Activated naive CD4-positive, alpha-beta T cell treated with anti-CD3 and anti-CD28 coated beads, Interleukin-2, amount 10 ng/mL, durations not matched to agents 7 days and 5 days (primary cell): ENCODE results near the gene SDF4.

ENCODE experiments used
- CTCF ChIA-PET: fragments of 350-600 bp; sonication (Branson Sonifier 250); formaldehyde crosslinking; loops from one replicate; lab custom pipeline; 2021; ENCODE audit warnings: antibody characterized with exemption; lab: Charles Lee
- DNase-seq: peaks from one replicate; pipeline ENCODE4 v3.0.0-alpha.2; 2020
- H3K27ac Mint-ChIP-seq: one replicate; pipeline ENCODE4 v1.8.0; 2021; ENCODE audit warnings: mild to moderate bottlenecking, moderate library complexity, mixed read lengths
- H3K27me3 Mint-ChIP-seq: one replicate; pipeline ENCODE4 v1.8.0; 2021; ENCODE audit warnings: mild to moderate bottlenecking, mixed read lengths
- H3K36me3 Mint-ChIP-seq: one replicate; pipeline ENCODE4 v1.8.0; 2021; ENCODE audit warnings: mixed read lengths
- H3K4me1 Mint-ChIP-seq: one replicate; pipeline ENCODE4 v1.8.0; 2021; ENCODE audit warnings: mixed read lengths
- H3K4me3 Mint-ChIP-seq: one replicate; pipeline ENCODE4 v1.8.0; 2021; ENCODE audit warnings: mild to moderate bottlenecking, moderate library complexity, mixed read lengths
- H3K9me3 Mint-ChIP-seq: one replicate; pipeline ENCODE4 v1.8.0; 2021; ENCODE audit warnings: mixed read lengths

SDF4 gene

DNA sequence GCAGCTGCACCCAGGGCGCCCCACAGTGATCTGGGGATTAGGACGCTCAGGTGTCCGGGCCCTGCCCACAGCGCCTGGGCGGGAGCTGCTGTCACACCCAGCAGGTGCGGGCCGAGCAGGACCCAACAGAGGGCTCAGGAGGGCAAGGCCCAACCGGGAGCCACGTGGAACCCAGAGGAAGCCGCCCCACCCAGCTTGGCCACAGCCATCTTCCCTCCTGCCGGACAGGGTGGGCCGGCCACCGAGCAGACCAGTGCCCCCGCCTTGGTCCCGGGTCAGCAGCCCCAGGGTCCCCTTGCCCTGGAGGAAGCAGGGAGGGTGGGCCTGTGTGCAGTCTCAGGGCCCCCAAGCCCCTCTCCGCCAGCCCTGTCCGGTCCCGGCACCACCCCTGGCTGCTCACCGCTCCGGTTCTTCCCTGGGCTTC, 64.4 kb downstream of the SDF4 start:
- CTCF ChIA-PET, result interaction anchor here (1.8 kb wide), 1 partner anchor 45 kb away, joined by 4 read pairs; no protein-coding TSS in a partner anchor
- peaks cover 12% of the 10 kb centered on the region for H3K4me1 Mint-ChIP-seq

More for the DNA sequence above, 64.4 kb downstream of the SDF4 start:
- DNase-seq, result no peak
- H3K9me3 Mint-ChIP-seq, result no peaks in the 10 kb centered on the region
- H3K36me3 Mint-ChIP-seq, result no peaks in the 10 kb centered on the region
- peaks cover 44% of the 10 kb centered on the region for H3K27me3 Mint-ChIP-seq
- no peak overlapping the region for H3K27ac Mint-ChIP-seq
- H3K4me3 Mint-ChIP-seq, result no peak overlapping the region
